ENCODE data around the gene TBCD. TPM values are rescaled to one million over a fixed set of nuclear protein-coding genes. Genes with fewer than 3 reads are reported as not detected.

Gene TBCD
- total and polyA plus RNA-seq, 9 of the 15 experiments (the other 6 are each of a cell fraction or from before 2014, with no cell fraction given), result 8.9 to 98.5 (median 28.0) TPM

GRCh38 chr17:82989881-82990280 is 238.0 kb downstream of the TBCD start:
- no TSS peak for BruUV-seq (replicated peaks)
- DNase-seq (ENCODE audit: extremely low read depth in 1 of 4, low spot score in 3 of 4) (no peak), ATAC-seq (no peak), FAIRE-seq (no peak)
- WGBS (ENCODE audit: insufficient coverage, low coverage, missing lambda C conversion rate), result 68% methylated on average over 5 of the region's 5 CpGs
- no peak overlapping the region for H3K27ac ChIP-seq (ENCODE audit: extremely low read depth, low read depth, low read length)
- no peaks in the 10 kb centered on the region for H3K27me3 ChIP-seq (ENCODE audit: control insufficient read depth in 2 of 2, insufficient read depth in 2 of 2, low read length in 2 of 2)
- no peaks in the 10 kb centered on the region for H4K20me1 ChIP-seq (replicated peaks; ENCODE audit: control insufficient read depth, insufficient read depth, low read length)
- H3K4me1 ChIP-seq (replicated peaks in 1 of 2; ENCODE audit: control insufficient read depth in 2 of 2, insufficient read depth in 2 of 2, low read length in 2 of 2), result 0 out of 5 replicates have a peak, but pooled peaks cover 0 to 3% of the 10 kb centered on the region in 2 experiments
- intact Hi-C loops (cut with micrococcal nuclease) (no loop called here), in situ Hi-C loops (cut with MboI) (no loop called here)
- no peak overlapping the region for H3K9ac ChIP-seq (ENCODE audit: insufficient read depth in 1 of 2, low read depth in 2 of 2, low read length in 2 of 2)
- no peaks in the 10 kb centered on the region for H3K9me1 ChIP-seq (ENCODE audit: control insufficient read depth, insufficient read depth, low read length)
- H2AFZ ChIP-seq (ENCODE audit: low read depth, low read length), result no peak overlapping the region
- H3K4me3 ChIP-seq, result no peak overlapping the region
- CTCF ChIA-PET (ENCODE audit: low intra/inter-chr PET ratio), result interaction anchor here (0.6 kb wide), 1 partner anchor 33 kb away, joined by 3 read pairs; no protein-coding TSS in a partner anchor
- H3K9me3 ChIP-seq (replicated peaks; ENCODE audit: control insufficient read depth, insufficient read depth, low read depth, low read length), result no peaks in the 10 kb centered on the region; the same call in 1 of the 2 replicates
- no peaks in the 10 kb centered on the region for H3K36me3 ChIP-seq (ENCODE audit: control insufficient read depth, insufficient read depth, low read length)
- no peak overlapping the region for H3K4me2 ChIP-seq (ENCODE audit: insufficient read depth, low read length)
- TF ChIP-seq SP1 (CRISPR knock-in tag; IDR thresholded peaks at IDR 0.05), result no peak
- H3K79me2 ChIP-seq (ENCODE audit: control insufficient read depth, insufficient read depth, low read length), result no peaks in the 10 kb centered on the region
- POLR2A ChIA-PET, result no interaction called here

- DNase-seq (ENCODE audit: extremely low read depth in 1 of 4, low spot score in 3 of 4) (no peak), FAIRE-seq (no peak), ATAC-seq (no peak)
- no peaks in the 10 kb centered on the region for H3K36me3 ChIP-seq (ENCODE audit: control insufficient read depth, insufficient read depth, low read length)
- ChIA-PET POLR2A (no interaction called here), CTCF (ENCODE audit: low intra/inter-chr PET ratio) (no interaction called here)
- intact Hi-C loops (cut with micrococcal nuclease), result no loop called here
- no peak overlapping the region for H3K4me3 ChIP-seq
- no peaks in the 10 kb centered on the region; the same call in 1 of the 2 replicates for H3K9me3 ChIP-seq (replicated peaks; ENCODE audit: control insufficient read depth, insufficient read depth, low read depth, low read length)
- no peaks in the 10 kb centered on the region for H3K9me1 ChIP-seq (ENCODE audit: control insufficient read depth, insufficient read depth, low read length)
- TF ChIP-seq ZNF507 (tag; conservative IDR thresholded peaks at IDR 0.05) (peak; percentile 98), ZNF354B (CRISPR knock-in tag; IDR thresholded peaks at IDR 0.05) (peak; percentile 79), PKNOX1 (IDR thresholded peaks at IDR 0.05) (no peak)
- no peak overlapping the region for H3K9ac ChIP-seq (ENCODE audit: insufficient read depth in 1 of 2, low read depth in 2 of 2, low read length in 2 of 2)
- no peak overlapping the region for H2AFZ ChIP-seq (ENCODE audit: low read depth, low read length)
- no peaks in the 10 kb centered on the region for H3K79me2 ChIP-seq (ENCODE audit: control insufficient read depth, insufficient read depth, low read length)
- H4K20me1 ChIP-seq (replicated peaks; ENCODE audit: control insufficient read depth, insufficient read depth, low read length), result no peaks in the 10 kb centered on the region
- no peaks in the 10 kb centered on the region for H3K4me1 ChIP-seq (replicated peaks in 1 of 2; ENCODE audit: control insufficient read depth in 2 of 2, insufficient read depth in 2 of 2, low read length in 2 of 2)
- in situ Hi-C loops (cut with MboI), result no loop called here
- H3K4me2 ChIP-seq (ENCODE audit: insufficient read depth, low read length), result no peak overlapping the region
- H3K27ac ChIP-seq (ENCODE audit: extremely low read depth, low read depth, low read length), result no peak overlapping the region
- no peaks in the 10 kb centered on the region for H3K27me3 ChIP-seq (ENCODE audit: control insufficient read depth in 2 of 2, insufficient read depth in 2 of 2, low read length in 2 of 2)
- BruUV-seq (replicated peaks), result no TSS peak
Measured at GRCh38 chr17:82993005-82993404, 241.1 kb downstream of the TBCD start.

Other genes starting within 250 kb of the TBCD start
- gene FOXK2, start 232.3 kb upstream of the TBCD start, total RNA-seq (2014; rRNA removed), result 41.5 and 56.9 TPM in 2 replicates
- gene FOXK2, start 232.3 kb upstream of the TBCD start, total RNA-seq (2014; rRNA removed; fragmentation: Illumina TruSeq; extraction: Trizol), result 41.2 and 44.1 TPM in 2 replicates
- gene FOXK2, start 232.3 kb upstream of the TBCD start, total RNA-seq (2015; rRNA removed; fragmentation: Illumina TruSeq; extraction: Trizol), result 52.0 and 52.4 TPM in 2 replicates
- gene FOXK2, start 232.3 kb upstream of the TBCD start, total RNA-seq (2021), result 86.0 and 93.2 TPM in 2 replicates
- 47.2 and 52.2 TPM in 2 replicates for gene FOXK2, start 232.3 kb upstream of the TBCD start, polyA plus RNA-seq (2011; rRNA removed)
- 56.1 and 65.8 TPM in 2 replicates for gene FOXK2, start 232.3 kb upstream of the TBCD start, polyA plus RNA-seq (2014; fragmentation: Illumina TruSeq; extraction: Trizol)
- 1 to 10 TPM; 3.0 to 4.2 TPM for gene FOXK2, start 232.3 kb upstream of the TBCD start, polyA plus RNA-seq (2014; fragmentation: Nextera tagmentation; extraction: Ambion mirVana)
- gene FOXK2, start 232.3 kb upstream of the TBCD start, polyA plus RNA-seq (2014; rRNA removed), result 39.6 and 41.9 TPM in 2 replicates
- gene WDR45B, start 103.6 kb upstream of the TBCD start, total RNA-seq (2014; rRNA removed), result 30.6 and 36.8 TPM in 2 replicates
- 27.9 and 30.0 TPM in 2 replicates for gene WDR45B, start 103.6 kb upstream of the TBCD start, total RNA-seq (2014; rRNA removed; fragmentation: Illumina TruSeq; extraction: Trizol)
- 35.2 and 35.9 TPM in 2 replicates for gene WDR45B, start 103.6 kb upstream of the TBCD start, total RNA-seq (2015; rRNA removed; fragmentation: Illumina TruSeq; extraction: Trizol)
- 35.8 and 38.3 TPM in 2 replicates for gene WDR45B, start 103.6 kb upstream of the TBCD start, total RNA-seq (2021)
- 74.4 and 75.8 TPM in 2 replicates for gene WDR45B, start 103.6 kb upstream of the TBCD start, polyA plus RNA-seq (2011; rRNA removed)
- gene WDR45B, start 103.6 kb upstream of the TBCD start, polyA plus RNA-seq (2014; fragmentation: Illumina TruSeq; extraction: Trizol), result 39.2 and 40.0 TPM in 2 replicates
- gene WDR45B, start 103.6 kb upstream of the TBCD start, polyA plus RNA-seq (2014; fragmentation: Nextera tagmentation; extraction: Ambion mirVana), result 1 to 10 TPM in 1 of 2 experiments, under 1 TPM in 1; 0.72 to 1.9 TPM
- gene WDR45B, start 103.6 kb upstream of the TBCD start, polyA plus RNA-seq (2014; rRNA removed), result 43.1 and 46.1 TPM in 2 replicates
- 2.0 and 6.2 TPM in 2 replicates for gene RAB40B, start 53.4 kb upstream of the TBCD start, total RNA-seq (2014; rRNA removed)
- gene RAB40B, start 53.4 kb upstream of the TBCD start, total RNA-seq (2014; rRNA removed; fragmentation: Illumina TruSeq; extraction: Trizol), result 0.99 and 1.1 TPM in 2 replicates
- gene RAB40B, start 53.4 kb upstream of the TBCD start, total RNA-seq (2015; rRNA removed; fragmentation: Illumina TruSeq; extraction: Trizol), result 0.64 and 1.2 TPM in 2 replicates
- 3.6 and 3.8 TPM in 2 replicates for gene RAB40B, start 53.4 kb upstream of the TBCD start, total RNA-seq (2021)
- 2.5 and 2.7 TPM in 2 replicates for gene RAB40B, start 53.4 kb upstream of the TBCD start, polyA plus RNA-seq (2011; rRNA removed)
- 1.4 and 3.2 TPM in 2 replicates for gene RAB40B, start 53.4 kb upstream of the TBCD start, polyA plus RNA-seq (2014; fragmentation: Illumina TruSeq; extraction: Trizol)
- under 1 TPM; 0.13 to 0.38 TPM for gene RAB40B, start 53.4 kb upstream of the TBCD start, polyA plus RNA-seq (2014; fragmentation: Nextera tagmentation; extraction: Ambion mirVana)
- gene RAB40B, start 53.4 kb upstream of the TBCD start, polyA plus RNA-seq (2014; rRNA removed), result 3.2 and 4.6 TPM in 2 replicates
- gene FN3KRP, start 35.4 kb upstream of the TBCD start, total RNA-seq (2014; rRNA removed), result 26.2 and 29.8 TPM in 2 replicates
- 18.0 and 21.1 TPM in 2 replicates for gene FN3KRP, start 35.4 kb upstream of the TBCD start, total RNA-seq (2014; rRNA removed; fragmentation: Illumina TruSeq; extraction: Trizol)
- gene FN3KRP, start 35.4 kb upstream of the TBCD start, total RNA-seq (2015; rRNA removed; fragmentation: Illumina TruSeq; extraction: Trizol), result 23.5 and 24.9 TPM in 2 replicates
- gene FN3KRP, start 35.4 kb upstream of the TBCD start, total RNA-seq (2021), result 28.1 and 32.1 TPM in 2 replicates
- 21.7 and 25.8 TPM in 2 replicates for gene FN3KRP, start 35.4 kb upstream of the TBCD start, polyA plus RNA-seq (2011; rRNA removed)
- gene FN3KRP, start 35.4 kb upstream of the TBCD start, polyA plus RNA-seq (2014; fragmentation: Illumina TruSeq; extraction: Trizol), result 31.0 and 34.7 TPM in 2 replicates
- gene FN3KRP, start 35.4 kb upstream of the TBCD start, polyA plus RNA-seq (2014; fragmentation: Nextera tagmentation; extraction: Ambion mirVana), result 1 to 10 TPM; 2.0 to 4.4 TPM
- 26.1 and 29.1 TPM in 2 replicates for gene FN3KRP, start 35.4 kb upstream of the TBCD start, polyA plus RNA-seq (2014; rRNA removed)
- 6.3 and 6.6 TPM in 2 replicates for gene FN3K, start 16.4 kb upstream of the TBCD start, total RNA-seq (2014; rRNA removed)
- 1.3 and 1.4 TPM in 2 replicates for gene FN3K, start 16.4 kb upstream of the TBCD start, total RNA-seq (2014; rRNA removed; fragmentation: Illumina TruSeq; extraction: Trizol)
- 3.6 TPM in 2 replicates for gene FN3K, start 16.4 kb upstream of the TBCD start, total RNA-seq (2015; rRNA removed; fragmentation: Illumina TruSeq; extraction: Trizol)
- 20.0 and 22.7 TPM in 2 replicates for gene FN3K, start 16.4 kb upstream of the TBCD start, total RNA-seq (2021)
- 3.8 and 6.1 TPM in 2 replicates for gene FN3K, start 16.4 kb upstream of the TBCD start, polyA plus RNA-seq (2011; rRNA removed)
- 8.6 and 10.6 TPM in 2 replicates for gene FN3K, start 16.4 kb upstream of the TBCD start, polyA plus RNA-seq (2014; fragmentation: Illumina TruSeq; extraction: Trizol)
- gene FN3K, start 16.4 kb upstream of the TBCD start, polyA plus RNA-seq (2014; fragmentation: Nextera tagmentation; extraction: Ambion mirVana), result under 1 TPM; 0.08 to 0.11 TPM
- 7.9 and 10.0 TPM in 2 replicates for gene FN3K, start 16.4 kb upstream of the TBCD start, polyA plus RNA-seq (2014; rRNA removed)
- not detected in 2 replicates for gene ZNF750, start 88.0 kb downstream of the TBCD start, total RNA-seq (2014; rRNA removed)
- not detected in 2 replicates for gene ZNF750, start 88.0 kb downstream of the TBCD start, total RNA-seq (2014; rRNA removed; fragmentation: Illumina TruSeq; extraction: Trizol)
- gene ZNF750, start 88.0 kb downstream of the TBCD start, total RNA-seq (2015; rRNA removed; fragmentation: Illumina TruSeq; extraction: Trizol), result not detected in 2 replicates
- gene ZNF750, start 88.0 kb downstream of the TBCD start, total RNA-seq (2021), result not detected in 2 replicates
- not detected in 2 replicates for gene ZNF750, start 88.0 kb downstream of the TBCD start, polyA plus RNA-seq (2011; rRNA removed)
- gene ZNF750, start 88.0 kb downstream of the TBCD start, polyA plus RNA-seq (2014; fragmentation: Illumina TruSeq; extraction: Trizol), result not detected in 2 replicates
- gene ZNF750, start 88.0 kb downstream of the TBCD start, polyA plus RNA-seq (2014; fragmentation: Nextera tagmentation; extraction: Ambion mirVana), result not detected
- gene ZNF750, start 88.0 kb downstream of the TBCD start, polyA plus RNA-seq (2014; rRNA removed), result not detected in 2 replicates